Measurements from ENCODE around the gene KATNB1.

GRCh38 chr16:57791893-57792461, 56.4 kb downstream of the KATNB1 start:
- TF ChIP-seq, protein P1, sequence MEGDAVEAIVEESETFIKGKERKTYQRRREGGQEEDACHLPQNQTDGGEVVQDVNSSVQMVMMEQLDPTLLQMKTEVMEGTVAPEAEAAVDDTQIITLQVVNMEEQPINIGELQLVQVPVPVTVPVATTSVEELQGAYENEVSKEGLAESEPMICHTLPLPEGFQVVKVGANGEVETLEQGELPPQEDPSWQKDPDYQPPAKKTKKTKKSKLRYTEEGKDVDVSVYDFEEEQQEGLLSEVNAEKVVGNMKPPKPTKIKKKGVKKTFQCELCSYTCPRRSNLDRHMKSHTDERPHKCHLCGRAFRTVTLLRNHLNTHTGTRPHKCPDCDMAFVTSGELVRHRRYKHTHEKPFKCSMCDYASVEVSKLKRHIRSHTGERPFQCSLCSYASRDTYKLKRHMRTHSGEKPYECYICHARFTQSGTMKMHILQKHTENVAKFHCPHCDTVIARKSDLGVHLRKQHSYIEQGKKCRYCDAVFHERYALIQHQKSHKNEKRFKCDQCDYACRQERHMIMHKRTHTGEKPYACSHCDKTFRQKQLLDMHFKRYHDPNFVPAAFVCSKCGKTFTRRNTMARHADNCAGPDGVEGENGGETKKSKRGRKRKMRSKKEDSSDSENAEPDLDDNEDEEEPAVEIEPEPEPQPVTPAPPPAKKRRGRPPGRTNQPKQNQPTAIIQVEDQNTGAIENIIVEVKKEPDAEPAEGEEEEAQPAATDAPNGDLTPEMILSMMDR (conservative IDR thresholded peaks at IDR 0.05), result no peak
- no peak for TF ChIP-seq ZFX (IDR thresholded peaks at IDR 0.05)
